HG03064 (cell line): ENCODE data around the gene MPC1L.

Source experiments
- ATAC-seq: cut with Tn5 transposase; IDR thresholded peaks from one replicate; pipeline ENCODE4 v1.9.1; 2021; ENCODE audit warnings: low read depth; ENCODE audit not compliant: unreplicated experiment

Gene MPC1L

DNA sequence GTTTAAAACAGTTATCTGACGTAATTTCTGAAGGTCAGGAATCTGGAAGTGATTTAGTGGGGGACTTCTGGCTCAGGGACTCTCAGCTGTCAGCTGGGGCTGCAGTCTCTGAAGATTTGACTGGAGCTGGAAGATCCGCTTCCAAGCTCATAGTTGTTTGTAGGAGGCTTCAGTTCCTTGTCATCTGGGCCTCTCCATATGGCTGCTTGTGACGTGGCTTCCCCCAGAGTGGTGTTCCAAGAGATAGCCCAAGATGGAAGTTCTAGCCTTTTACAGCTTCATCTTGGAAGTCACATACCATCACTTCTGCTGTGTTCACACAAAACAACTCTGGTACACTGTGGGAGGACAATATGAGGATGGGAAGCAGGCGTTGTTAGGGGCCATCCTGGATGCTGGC, 2.1 kb downstream of the MPC1L start:
- ATAC-seq: no peak

DNA sequence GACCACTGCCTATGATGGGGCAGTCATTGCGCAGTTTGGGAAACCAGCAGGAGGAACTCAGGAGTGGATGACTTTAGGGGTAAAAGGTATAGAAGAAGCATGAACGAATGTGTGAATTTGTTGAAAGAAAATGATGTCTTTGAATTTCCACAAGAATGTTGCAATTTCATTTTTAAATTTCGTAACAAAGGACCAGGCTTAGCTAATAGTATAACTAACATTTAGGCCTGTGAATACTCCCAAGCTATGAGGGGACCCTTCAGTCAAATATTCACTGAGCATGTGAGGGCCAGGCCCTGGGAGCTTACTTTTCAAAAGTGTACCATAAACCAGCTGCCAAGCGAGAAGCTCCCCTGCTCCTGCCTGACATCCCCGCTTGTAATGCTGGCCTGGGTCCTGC, 5.3 kb downstream of the MPC1L start:
- ATAC-seq: no peak

DNA sequence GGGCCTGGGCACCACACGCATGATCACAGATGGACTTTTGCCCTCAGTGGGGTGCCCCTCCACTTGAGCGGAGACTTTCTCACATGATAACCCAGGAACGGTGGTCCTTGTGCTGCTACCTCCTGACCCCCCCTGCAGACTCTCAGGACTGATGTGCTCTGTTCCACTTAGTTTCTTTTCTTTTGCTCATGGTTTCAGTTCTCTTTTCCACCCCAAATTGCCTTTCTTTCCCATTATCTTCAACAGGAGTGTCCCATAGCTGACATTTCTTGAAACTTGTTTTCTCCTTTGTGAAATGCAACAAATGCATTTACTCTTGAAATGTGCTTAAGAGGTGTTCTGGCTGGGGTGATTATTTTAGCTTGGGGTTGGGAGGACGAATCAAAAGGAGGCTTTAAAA, 9.0 kb downstream of the MPC1L start:
- no peak for ATAC-seq

DNA sequence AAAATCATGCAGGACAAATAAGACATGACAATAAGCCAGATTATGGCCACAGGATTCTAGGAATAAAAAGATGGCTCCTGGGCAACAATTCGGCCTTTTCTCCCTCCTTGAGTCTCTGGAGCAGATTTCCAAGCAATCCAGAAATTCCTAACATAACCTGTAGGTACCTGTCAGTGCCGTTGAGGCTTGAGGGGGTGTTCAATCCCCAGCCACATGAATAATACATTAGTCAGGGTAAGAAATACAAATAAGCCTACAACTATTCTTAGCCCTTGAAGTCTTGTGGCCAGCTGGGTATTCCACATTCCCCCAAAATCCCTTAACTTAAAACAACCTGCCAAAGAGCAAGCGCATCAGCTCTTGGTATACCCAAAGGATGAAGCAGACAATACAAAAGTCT, 14.5 kb downstream of the MPC1L start:
- no peak for ATAC-seq

DNA sequence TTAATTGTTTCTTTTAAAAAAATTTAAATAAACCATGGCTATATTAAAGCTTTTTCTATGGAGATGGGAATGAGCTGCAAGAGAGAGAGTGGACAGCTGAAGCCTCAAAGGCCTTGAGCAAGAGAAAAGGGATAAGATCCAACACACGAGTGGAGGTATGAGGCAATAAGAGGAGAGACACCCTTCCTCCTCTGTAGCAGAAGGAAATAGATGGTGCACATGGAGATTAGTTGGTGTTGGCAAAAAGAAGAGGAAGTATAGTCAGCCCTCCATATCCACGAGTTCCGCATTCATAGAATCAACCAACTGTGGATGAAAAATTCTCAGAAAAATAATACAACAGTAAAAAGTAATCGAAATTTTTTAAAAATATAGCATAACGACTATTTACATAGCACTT, 20.9 kb downstream of the MPC1L start:
- ATAC-seq: no peak

DNA sequence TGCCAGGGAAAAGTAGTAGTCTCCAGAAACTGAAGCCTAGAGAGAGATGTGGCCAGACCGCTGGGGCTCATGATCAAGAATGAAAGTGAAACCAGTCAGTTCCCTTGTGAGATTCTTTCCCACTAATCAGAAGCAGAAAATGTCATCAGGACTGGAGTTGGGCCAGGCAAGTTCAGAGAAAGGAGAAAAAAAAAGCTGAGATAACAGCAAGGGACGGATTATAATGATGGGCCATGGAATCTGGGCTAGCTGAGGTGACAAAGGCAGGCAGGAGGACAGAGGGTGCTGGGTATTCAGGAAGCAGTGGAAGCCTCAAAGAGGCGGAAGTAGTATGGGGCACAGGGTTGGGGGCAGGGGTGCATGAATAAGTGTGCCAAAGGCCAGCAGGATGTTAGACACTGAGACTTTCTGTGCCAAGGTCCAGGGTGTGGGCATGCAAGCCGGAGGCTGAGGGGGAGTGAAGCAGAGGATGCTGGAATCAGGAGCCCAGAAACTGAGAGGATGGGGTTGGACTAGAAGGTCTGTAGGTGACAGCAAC, 21.7 kb downstream of the MPC1L start:
- ATAC-seq: peak; percentile 33

DNA sequence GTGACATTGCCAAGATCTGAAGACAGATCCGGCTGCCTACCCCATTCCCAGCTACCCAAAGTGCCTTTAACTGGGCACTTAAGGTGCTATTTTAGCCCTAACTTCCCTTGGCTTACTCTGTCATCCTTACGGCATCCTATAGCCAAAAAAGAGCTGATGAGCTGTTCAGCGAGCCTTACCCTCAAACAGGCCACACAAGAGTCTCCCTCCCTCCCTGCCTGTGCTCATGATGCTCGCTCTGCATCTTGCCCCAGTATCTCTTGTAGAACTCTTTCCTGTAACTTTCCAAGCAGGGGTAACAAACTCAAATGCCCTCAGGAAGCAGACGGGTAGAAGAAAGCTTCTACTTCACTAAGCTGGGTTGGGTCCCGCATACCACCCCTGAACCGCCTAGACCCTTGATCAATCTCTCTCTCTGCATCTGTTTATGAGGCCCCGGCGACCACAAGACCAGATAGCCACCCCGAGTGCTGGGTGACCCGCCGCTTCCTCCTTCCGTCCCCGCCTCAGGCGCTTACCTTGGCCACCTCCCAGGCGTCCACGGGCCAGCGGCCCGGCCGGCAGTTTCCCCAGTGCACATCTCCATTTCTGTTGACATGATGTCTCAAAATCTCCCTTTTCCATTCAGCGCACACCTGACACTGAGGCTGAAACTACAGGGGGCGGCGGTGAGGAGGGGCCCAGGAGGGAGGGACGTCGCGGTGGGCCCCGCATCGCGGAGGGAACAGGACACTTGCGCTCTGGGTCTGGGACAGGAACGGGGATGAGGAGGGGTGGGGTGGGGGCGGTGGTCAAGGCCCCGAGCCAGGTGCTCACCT, 23.5 kb downstream of the MPC1L start:
- ATAC-seq: peak; percentile 24

DNA sequence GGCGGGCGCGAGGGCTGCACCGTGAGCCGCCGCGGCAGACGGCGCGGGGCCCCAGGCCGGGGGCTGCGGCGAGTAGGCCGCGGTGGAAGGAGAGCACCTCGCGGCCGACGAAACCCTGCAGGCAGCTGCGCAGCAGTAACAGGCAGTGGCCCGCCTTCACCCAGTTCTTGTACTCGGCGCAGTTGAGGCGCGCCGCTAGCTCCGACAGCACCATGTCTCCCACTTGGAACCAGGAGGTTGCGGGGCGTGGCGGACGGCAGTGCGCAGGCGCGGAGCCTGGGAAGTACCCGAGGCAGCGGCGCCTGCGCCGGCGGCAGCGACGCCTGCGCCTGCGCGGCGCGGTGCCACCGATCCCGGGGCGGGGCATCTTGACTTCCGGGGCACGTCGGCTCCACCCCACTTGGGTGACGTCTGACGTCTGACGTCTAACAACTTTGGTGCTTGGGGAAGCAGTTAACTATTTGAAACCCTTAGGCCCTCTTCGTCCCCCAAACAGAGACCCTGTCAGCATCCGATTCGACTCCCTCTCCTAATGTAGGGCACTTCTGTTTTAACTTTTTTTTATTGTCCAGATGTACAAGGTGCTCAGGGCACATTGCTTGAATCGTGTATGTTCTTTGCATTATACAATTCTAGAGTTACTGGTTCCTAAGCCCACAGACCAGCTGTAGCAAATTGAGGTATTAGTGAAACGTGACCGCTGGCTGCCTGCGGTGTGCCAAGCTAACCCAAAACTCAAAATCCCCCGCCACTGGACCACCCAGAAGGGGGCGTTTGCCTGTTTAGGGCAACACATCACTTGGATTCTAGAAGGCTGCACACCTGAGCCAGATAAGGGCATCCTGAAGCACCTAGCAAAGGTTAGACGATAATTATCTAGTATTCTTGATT, 24.3 kb downstream of the MPC1L start, which contains the start of gene CXorf38:
TSS of gene CXorf38 (minus strand) at position 255 of the 891 bp plus-strand sequence. CDS start at position 214, 41 bp downstream.
- ATAC-seq: peak; percentile 57

DNA sequence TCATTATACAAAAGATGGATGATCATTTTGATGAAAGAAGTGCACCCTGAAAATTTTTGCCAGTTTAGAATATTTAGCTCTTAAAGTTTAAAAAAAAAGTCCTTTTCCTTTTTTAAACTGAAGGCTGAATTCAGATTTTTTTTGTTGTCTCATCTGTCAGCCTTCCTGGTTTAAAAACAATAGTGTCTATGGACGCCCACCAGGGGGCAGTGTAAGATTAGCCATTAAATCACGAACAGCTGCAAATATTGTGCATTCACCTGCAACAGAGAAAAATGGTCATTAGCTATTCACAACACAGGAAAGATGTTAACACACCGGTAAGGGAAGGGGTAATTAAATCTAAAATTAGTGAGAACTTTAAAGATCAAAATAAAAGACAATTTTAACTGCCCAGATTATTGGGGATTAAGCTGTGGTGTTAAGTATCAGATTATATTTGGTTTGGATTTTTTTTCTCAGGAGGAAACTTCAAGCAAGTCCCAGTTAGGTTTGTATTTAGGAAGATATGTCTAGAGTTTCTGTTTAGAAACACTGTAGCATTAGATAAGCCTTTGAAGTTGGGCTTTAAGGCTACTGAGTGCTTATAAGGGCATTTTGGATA, 28.5 kb downstream of the MPC1L start:
- ATAC-seq: no peak

DNA sequence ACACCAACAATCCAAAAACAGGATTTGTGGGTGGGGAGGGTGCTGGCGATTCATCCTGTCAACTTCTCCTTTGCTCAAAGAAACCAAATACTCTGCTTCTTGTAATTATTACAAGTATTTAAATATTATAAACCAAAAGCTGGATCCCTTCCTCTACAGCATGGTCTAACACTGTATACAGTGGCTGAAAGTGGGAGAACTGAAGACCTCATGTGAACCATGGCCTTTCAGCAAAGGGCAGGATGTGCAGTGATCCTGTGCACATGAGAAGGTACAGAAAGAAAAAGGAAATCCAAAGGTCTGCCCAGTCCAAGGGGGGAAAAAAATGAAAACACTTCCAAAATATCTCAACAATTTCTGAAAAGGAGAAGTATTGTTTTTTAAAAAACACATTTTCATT, 29.4 kb downstream of the MPC1L start:
- no peak for ATAC-seq

DNA sequence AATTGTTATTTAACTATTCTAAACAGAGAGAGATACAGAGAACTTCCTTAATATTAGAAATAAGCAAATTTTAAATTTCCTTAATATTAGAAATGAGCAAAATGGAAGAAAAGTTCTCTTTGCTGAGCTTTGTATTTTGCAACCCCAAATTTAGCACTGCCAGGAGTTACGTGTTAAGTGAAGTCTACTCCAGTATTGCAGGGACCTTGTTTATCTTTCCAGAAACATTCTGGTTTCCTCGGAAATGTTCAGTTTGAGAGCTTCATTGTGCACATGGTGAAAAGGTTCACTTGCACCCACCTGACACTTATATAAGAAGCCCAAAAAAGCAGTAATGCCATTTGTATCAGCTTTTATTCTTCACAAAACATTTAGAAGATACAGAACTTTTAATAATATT, 30.3 kb downstream of the MPC1L start:
- no peak for ATAC-seq

DNA sequence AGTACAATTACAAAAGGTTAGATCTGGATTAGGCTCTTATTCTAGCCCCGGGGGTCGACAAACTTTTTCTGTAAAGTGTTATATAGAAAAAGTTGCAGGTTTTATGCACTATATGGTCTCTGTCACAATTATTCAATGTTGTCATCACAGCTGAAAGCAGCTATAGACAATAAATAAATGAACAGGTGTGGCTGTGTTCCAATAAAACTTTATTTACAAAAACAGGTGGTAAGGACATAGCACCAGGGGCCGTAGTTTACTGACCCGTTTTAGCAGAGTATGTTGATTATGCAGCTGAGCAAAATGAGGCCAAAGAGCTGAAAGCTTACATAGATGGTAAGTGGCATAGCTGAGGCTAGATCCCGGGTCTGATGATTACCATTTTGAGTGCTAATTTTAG, 37.2 kb downstream of the MPC1L start:
- ATAC-seq: no peak

DNA sequence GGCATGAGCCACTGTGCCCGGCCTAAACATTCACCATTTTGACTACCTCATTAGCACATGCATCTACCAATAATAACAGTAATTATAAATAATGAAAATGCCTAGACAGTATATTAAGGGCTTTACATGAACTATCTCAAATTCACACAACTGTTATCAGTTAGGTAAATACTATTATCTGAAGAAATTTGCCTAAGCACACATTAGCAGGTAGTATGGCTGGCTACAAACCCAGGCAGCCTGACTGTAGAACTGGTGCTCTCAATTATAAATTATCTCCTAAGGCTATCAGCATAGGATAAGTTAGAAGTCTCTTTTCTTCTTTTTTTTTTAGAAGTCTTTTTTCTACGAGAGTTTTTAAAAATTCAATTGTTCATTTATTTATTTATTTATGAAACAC, 38.3 kb downstream of the MPC1L start:
- no peak for ATAC-seq

DNA sequence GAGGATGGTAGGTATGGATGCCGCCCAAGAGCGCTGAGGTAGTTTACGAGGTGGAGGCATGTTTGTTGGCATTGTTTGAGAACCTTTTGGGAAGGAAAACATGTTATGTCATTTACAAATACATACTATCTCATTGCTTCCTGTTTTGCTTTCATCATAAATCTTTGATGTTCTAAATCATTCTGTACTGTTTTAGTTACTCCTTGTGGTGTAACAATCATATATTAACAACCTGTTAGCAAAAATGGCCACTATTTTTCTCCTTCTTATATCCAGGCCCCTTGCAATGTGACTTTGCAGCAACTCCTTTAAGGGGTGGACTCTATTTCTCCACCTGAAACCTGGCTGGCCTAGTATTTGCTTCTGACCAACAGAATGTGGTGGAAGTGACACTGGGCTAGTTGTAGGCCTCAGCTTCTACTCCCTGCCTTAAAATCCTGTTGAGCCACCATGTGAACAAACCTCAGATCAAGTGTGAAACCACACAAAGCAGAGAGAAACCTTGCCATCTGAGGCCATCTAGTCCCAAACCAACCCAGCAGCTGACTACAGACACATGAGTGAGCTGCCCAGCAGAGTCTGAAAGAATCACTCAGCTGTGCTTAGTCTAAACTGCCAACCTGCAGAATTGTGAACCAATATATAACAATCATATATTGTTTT, 40.0 kb downstream of the MPC1L start:
- ATAC-seq: peak; percentile 80

DNA sequence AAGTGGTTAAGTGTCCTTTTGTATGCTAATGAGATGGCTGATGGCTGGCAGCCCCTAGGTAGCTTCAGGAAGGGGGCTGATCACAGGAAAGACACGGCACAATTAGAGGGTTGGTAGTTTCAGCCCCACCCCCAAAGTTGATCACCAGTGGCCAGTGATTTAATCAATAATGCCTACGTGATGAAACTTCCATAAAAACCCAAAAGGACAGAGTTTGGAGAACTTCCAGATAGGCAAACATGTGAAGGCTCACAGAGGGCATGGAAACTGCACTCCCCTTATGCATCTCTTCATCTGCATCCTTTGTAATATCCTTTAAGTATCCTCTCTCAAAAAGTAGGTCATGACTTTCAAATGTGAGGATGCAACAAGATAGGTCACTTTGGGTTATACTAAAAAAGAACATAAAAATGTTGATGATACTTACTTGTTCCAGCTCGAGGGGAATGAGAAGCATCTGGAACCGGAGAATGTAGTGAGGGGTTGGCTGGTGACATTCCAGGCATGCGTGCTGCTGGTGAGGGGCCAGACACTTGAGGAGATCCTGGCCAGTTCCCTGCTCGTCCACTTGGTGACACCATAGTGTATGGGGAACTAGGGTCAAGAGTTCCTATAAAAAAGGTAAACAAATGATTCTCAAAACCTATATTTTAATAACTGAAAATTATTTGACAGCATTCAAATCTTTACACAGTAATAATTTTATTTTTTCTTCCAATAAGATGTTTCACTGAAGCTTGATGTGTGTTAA, 40.8 kb downstream of the MPC1L start:
- no peak for ATAC-seq

DNA sequence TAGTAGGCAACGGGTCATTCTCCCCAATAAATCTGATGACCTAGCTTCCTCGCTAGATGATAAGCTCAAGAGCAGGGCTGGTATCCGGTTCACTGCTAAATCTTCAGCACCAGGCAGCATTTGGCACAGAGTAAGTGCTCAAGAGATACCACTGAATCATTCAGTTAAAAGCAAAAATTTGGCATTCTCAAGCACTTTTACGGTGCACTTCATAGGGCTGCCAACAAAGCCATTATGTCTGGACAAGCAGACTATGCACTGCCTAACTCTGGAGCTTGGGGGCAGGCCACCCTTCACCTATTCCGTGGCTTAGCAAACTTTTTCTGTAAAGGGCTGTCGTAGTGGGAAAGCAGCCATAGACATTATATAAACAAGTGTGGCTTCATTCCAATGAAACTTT, 47.9 kb downstream of the MPC1L start:
- no peak for ATAC-seq
